ENCODE data around the gene CCT8. TPM values are rescaled to one million over a fixed set of nuclear protein-coding genes. Genes with fewer than 3 reads are reported as not detected.

The CCT8 gene, protein sequence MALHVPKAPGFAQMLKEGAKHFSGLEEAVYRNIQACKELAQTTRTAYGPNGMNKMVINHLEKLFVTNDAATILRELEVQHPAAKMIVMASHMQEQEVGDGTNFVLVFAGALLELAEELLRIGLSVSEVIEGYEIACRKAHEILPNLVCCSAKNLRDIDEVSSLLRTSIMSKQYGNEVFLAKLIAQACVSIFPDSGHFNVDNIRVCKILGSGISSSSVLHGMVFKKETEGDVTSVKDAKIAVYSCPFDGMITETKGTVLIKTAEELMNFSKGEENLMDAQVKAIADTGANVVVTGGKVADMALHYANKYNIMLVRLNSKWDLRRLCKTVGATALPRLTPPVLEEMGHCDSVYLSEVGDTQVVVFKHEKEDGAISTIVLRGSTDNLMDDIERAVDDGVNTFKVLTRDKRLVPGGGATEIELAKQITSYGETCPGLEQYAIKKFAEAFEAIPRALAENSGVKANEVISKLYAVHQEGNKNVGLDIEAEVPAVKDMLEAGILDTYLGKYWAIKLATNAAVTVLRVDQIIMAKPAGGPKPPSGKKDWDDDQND
- 265 and 278 TPM in 2 replicates for total RNA-seq

DNA sequence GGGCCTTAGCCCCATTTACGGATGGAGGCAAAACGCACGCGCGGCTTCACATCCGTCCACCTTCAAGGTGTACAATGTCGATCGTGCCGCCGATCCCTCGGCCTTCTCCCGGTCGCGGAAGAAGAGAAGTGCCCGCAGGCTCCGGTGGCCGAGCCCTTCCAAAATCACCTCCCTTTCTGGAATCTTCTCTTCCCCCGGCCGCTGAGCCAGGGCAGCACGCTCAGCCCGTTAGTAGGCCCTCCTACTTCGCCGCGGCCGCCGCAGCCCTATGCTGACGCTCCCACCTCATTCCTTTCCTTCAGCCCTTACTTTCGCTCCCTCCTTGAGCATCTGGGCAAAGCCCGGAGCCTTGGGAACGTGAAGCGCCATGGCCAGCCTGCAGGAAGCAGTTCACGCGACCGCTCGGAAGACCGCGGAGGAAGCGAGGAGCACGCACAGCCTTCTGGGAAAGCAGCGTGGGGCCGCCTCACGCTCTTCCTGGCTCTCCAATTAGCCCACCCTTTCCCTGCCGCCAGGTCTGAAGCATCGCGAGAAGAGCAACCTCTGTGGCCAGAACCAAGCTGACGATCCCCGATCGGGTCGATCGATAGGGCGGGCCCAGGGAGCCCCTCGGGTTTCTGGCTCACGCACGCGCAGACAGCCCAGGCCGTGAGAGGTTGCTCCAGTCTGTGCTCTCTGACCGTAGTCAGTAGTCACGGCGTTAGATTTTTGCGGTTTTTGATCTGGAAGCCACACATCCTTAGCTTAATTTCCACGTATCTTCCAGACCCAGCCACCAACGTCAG, at the start of gene CCT8:
Gene CCT8, minus strand, starts transcription at position 427 of the 785 bp plus-strand sequence. Its CDS starts 58 bp downstream, at position 369.

DNA sequence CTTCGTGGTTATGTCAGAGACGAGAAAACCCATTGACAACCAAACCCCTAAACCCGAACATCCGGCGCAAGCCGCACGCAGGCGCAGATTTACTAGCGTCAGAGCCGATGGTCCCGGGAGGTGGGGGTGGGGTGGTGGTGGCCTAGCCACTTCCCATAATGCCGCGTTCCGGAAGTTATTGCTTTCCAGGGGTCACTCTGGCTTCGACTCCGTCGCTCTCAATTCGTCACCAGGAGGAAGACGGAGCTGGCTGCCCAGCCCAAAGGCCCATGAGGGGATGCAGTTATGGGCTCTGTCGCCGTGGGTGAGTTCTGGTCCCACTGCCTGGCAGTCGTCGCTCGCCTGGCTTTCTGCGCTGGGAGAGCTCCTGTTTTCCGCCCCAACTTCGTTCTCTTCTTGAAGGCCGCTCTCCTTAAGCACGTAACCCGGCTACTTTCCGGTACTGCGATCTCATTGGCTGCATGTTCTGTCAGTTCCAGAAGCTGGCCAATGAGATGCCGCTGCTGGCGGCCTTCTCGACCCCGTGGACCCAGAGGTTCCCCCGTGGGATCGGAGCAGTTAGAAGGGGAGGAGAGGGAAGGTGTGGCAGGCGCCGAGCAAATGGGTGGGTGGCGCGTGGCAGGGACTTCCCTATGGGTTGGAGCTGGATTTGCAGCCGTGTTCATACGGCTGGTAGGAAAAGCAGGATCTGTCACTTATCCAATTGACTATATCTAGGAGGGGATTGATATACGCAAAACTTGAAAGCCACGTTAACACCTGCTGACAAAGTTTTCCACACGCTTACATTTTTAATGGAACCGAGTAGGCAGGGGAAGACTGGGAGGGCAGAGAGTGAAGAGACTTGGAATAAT, 48.7 kb downstream of the CCT8 start, which contains the start of gene USP16:
Gene USP16, plus strand, starts transcription at position 195 of the 854 bp plus-strand sequence. CDS start 3,246 bp downstream, outside the sequence.

Other genes starting within 250 kb of the CCT8 start
- 11.7 and 16.3 TPM in 2 replicates for gene LTN1, start 80.8 kb downstream of the CCT8 start, total RNA-seq
- gene RWDD2B, start 54.3 kb downstream of the CCT8 start, total RNA-seq, result 13.2 and 14.3 TPM in 2 replicates
- gene USP16, start 49.0 kb downstream of the CCT8 start, total RNA-seq, result 21.0 and 25.4 TPM in 2 replicates
- gene MAP3K7CL, start 57.0 kb upstream of the CCT8 start, total RNA-seq, result 8.0 and 10.8 TPM in 2 replicates
- gene BACH1, start 225.3 kb upstream of the CCT8 start, total RNA-seq, result 17.8 and 18.7 TPM in 2 replicates

Data from bronchus fibroblast of lung (primary cell).